ENCODE results near the gene FOXD1.

DNA sequence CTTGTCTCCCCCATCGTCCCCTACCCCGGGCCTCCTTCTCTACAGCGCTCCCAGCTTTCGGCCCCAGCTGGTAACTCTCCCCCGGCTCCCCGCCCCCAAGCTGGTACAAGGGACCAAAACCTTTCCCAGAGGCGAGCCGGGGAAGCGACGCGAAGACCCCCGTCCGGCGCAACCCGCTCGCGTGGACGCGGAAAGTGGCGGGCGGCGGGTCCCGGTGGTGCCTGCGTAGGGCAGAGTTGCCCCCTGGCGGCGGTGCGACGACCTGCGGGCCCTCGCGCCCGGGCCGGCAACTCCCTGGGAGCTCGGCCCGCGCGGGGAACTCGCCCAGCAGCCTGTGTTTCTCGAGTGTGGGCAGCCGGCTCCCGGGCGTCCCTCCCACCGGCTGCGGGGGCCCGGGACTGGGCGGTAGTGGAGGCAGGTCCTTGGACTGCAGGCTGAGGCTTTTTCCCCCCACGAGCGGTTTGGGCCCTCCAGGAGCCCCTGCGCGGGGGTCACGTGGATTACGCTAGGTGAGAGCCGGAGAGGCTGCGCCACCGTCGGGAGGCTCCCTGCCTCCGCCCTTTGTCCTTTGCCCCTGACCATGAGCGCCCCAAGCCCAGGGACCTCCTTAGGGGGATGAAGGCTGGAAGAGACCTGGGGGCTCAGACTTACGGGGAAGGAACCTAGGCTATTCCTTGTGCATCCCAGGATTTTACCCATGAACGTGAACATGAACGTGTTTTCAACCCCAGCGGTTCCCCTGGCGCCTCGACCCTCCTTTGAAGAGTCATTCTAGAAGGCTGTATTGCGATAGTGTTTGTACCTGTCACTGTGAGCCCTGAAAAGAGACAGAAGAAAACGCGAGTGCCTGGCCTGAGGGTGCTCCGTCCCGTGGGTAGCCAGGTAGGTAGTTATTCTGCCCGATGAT is 2.9 kb upstream of the FOXD1 start:
- TF ChIP-seq POLR2AphosphoS5 (IDR thresholded peaks at IDR 0.05; ENCODE audit: insufficient read depth, low read depth, low read length) = no peak
- TF ChIP-seq, protein P1, sequence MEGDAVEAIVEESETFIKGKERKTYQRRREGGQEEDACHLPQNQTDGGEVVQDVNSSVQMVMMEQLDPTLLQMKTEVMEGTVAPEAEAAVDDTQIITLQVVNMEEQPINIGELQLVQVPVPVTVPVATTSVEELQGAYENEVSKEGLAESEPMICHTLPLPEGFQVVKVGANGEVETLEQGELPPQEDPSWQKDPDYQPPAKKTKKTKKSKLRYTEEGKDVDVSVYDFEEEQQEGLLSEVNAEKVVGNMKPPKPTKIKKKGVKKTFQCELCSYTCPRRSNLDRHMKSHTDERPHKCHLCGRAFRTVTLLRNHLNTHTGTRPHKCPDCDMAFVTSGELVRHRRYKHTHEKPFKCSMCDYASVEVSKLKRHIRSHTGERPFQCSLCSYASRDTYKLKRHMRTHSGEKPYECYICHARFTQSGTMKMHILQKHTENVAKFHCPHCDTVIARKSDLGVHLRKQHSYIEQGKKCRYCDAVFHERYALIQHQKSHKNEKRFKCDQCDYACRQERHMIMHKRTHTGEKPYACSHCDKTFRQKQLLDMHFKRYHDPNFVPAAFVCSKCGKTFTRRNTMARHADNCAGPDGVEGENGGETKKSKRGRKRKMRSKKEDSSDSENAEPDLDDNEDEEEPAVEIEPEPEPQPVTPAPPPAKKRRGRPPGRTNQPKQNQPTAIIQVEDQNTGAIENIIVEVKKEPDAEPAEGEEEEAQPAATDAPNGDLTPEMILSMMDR (IDR thresholded peaks at IDR 0.05; ENCODE audit: extremely low read depth in 1 of 2, insufficient read depth in 1 of 2, low read depth in 1 of 2, low read length in 2 of 2) = peak; percentile 85 to 86
- TF ChIP-seq POLR2A (IDR thresholded peaks at IDR 0.05; ENCODE audit: low read depth, low read length) = no peak
- TF ChIP-seq GATA2 (IDR thresholded peaks at IDR 0.05; ENCODE audit: insufficient read depth, insufficient read length, low read depth, low read length) = no peak
- peak; percentile 81 for TF ChIP-seq EZH2 (IDR thresholded peaks at IDR 0.05; ENCODE audit: borderline replicate concordance, low read depth, low read length, severe bottlenecking)
- no peak for TF ChIP-seq JUN (IDR thresholded peaks at IDR 0.05; ENCODE audit: borderline replicate concordance, insufficient read depth, insufficient read length, low read depth)
- TF ChIP-seq, protein P2, sequence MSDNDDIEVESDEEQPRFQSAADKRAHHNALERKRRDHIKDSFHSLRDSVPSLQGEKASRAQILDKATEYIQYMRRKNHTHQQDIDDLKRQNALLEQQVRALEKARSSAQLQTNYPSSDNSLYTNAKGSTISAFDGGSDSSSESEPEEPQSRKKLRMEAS (IDR thresholded peaks at IDR 0.05; ENCODE audit: insufficient read depth, insufficient read length) = no peak
